ENCODE results near the gene HOXD1.

Gene HOXD1

DNA sequence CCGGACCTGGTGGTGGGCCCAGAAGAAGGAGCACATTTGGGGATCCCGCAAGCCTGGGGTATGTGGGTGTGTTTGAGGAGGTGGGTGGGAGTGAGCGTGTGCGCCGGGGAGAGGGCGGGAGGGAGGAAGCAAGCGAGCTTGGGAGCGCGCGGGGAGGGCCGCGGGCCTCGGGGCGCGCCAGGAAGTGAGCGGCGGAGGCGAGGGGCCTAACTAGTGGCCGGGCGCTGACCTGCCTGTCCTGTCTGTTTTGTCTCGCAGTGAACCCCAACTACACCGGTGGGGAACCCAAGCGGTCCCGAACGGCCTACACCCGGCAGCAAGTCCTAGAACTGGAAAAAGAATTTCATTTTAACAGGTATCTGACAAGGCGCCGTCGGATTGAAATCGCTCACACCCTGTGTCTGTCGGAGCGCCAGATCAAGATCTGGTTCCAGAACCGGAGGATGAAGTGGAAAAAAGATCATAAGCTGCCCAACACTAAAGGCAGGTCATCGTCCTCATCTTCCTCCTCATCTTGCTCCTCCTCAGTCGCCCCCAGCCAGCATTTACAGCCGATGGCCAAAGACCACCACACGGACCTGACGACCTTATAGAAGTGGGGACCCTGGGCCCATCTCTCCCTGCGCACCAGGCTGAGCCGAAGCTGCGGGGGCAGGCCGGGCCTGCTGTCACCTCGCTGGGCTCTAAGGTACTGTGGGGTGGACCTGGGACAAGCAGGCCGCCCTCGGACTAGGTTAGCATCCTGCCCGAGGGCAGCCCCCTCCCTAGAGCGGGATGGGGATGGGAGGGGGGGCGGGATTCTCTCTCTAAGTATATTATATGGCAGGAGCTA lies 35.9 kb upstream of the HOXD1 start:
- Histone ChIP-seq H3K4me1 (ENCODE audit: insufficient read depth, low read length, severe bottlenecking) (no peaks in the 10 kb centered on the region), H3K4me2 (ENCODE audit: low read length) (no peak overlapping the region), H4K20me1 (ENCODE audit: insufficient read depth, low read length) (no peaks in the 10 kb centered on the region), H3K9ac (ENCODE audit: low read length) (no peak overlapping the region), H3K27ac (ENCODE audit: low read depth, low read length, poor library complexity, severe bottlenecking) (no peak overlapping the region), H3K4me3 (ENCODE audit: low read depth, low read length, poor library complexity, severe bottlenecking) (no peak overlapping the region), H3K9me2 (ENCODE audit: low read depth, low read length) (no peaks in the 10 kb centered on the region), H3K9me3 (ENCODE audit: low read length) (no peaks in the 10 kb centered on the region), H3K79me2 (ENCODE audit: insufficient read depth, low read length) (no peaks in the 10 kb centered on the region), H2AFZ (ENCODE audit: low read length) (no peak overlapping the region), H3K36me3 (ENCODE audit: insufficient read depth, low read length) (no peaks in the 10 kb centered on the region), H3K27me3 (ENCODE audit: insufficient read depth, low read length) (no peaks in the 10 kb centered on the region), H3F3A (ENCODE audit: insufficient read depth, low read length) (no peaks in the 10 kb centered on the region)
- TF ChIP-seq, protein P1, sequence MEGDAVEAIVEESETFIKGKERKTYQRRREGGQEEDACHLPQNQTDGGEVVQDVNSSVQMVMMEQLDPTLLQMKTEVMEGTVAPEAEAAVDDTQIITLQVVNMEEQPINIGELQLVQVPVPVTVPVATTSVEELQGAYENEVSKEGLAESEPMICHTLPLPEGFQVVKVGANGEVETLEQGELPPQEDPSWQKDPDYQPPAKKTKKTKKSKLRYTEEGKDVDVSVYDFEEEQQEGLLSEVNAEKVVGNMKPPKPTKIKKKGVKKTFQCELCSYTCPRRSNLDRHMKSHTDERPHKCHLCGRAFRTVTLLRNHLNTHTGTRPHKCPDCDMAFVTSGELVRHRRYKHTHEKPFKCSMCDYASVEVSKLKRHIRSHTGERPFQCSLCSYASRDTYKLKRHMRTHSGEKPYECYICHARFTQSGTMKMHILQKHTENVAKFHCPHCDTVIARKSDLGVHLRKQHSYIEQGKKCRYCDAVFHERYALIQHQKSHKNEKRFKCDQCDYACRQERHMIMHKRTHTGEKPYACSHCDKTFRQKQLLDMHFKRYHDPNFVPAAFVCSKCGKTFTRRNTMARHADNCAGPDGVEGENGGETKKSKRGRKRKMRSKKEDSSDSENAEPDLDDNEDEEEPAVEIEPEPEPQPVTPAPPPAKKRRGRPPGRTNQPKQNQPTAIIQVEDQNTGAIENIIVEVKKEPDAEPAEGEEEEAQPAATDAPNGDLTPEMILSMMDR (IDR thresholded peaks at IDR 0.05; ENCODE audit: low read length) = no peak
- no peak for TF ChIP-seq EZH2 (IDR thresholded peaks at IDR 0.05; ENCODE audit: borderline replicate concordance, low read length)

DNA sequence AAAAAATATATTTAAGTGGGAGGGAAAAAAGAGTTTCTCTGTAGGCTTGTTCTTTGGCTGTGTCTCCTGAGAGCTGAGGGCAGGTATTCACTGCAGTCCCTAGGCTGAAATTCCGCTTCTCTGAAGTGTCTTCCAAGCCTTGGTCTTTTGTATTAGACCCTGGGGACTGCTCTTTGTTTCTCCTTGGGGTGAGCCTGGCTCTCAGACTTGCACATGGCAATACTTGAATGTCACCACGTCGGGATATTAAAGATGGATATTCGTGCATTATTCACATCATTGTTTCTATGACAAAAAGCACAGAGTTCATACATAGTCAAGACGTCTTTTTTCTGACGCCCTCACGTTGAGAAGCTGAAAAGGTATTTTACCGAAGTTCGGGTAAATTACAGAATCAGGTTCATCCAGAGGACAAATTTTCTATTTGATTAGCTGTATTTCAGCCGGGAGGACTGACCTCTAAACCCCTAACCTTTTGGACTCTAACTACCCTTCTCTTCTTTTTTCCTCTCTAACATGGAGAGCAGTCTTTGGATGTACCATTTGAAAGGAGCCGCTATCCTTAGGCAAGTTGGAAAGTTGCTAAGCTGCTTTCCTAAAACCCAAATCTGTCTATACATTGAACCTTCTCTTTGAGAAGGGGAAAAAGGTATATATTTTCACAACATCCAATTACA lies 33.8 kb upstream of the HOXD1 start:
- Histone ChIP-seq H3K4me3 (ENCODE audit: low read depth, low read length, poor library complexity, severe bottlenecking) (no peak overlapping the region), H3F3A (ENCODE audit: insufficient read depth, low read length) (no peaks in the 10 kb centered on the region), H2AFZ (ENCODE audit: low read length) (no peak overlapping the region), H3K4me1 (ENCODE audit: insufficient read depth, low read length, severe bottlenecking) (no peaks in the 10 kb centered on the region), H3K36me3 (ENCODE audit: insufficient read depth, low read length) (no peaks in the 10 kb centered on the region), H3K9ac (ENCODE audit: low read length) (no peak overlapping the region), H3K27me3 (ENCODE audit: insufficient read depth, low read length) (no peaks in the 10 kb centered on the region), H4K20me1 (ENCODE audit: insufficient read depth, low read length) (no peaks in the 10 kb centered on the region), H3K27ac (ENCODE audit: low read depth, low read length, poor library complexity, severe bottlenecking) (no peak overlapping the region), H3K9me3 (ENCODE audit: low read length) (no peaks in the 10 kb centered on the region), H3K4me2 (ENCODE audit: low read length) (no peak overlapping the region), H3K9me2 (ENCODE audit: low read depth, low read length) (no peaks in the 10 kb centered on the region), H3K79me2 (ENCODE audit: insufficient read depth, low read length) (no peaks in the 10 kb centered on the region)
- TF ChIP-seq, protein P1 (IDR thresholded peaks at IDR 0.05; ENCODE audit: low read length) = no peak

DNA sequence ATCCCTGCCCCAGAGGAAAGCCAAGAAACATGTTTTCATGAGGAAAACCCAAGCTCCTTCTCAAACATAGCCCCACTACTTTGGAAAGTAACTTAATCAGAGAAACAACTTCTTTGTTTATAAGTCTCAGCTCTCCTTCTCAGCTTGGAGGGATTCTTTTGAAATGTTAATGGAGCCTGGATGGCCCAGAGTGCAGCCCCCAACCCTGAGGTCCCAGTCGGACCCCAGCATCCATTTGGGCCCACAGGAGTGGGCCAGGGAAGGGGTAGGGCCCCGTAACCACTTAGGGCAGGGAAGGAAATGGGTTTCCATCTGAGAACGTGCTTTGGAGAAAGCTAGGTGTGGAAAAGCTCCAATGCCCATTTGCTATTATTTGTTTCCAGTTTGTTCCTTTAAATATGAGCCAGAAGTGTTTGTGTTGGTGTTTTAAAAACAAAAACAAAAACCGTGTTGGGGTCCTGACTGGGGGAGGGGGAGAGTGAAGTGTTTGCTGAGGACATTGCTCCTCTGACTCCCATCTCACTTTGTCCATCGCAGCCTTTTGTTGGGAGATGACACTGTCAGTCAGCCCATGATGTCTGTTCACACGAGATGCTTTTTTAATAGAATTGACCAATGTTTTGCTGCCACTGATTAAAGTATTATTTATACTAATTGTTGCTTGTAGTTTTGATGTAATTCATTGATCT lies 33.0 kb upstream of the HOXD1 start:
- Histone ChIP-seq H3K27ac (ENCODE audit: low read depth, low read length, poor library complexity, severe bottlenecking) (no peak overlapping the region), H3K9ac (ENCODE audit: low read length) (no peak overlapping the region), H3F3A (ENCODE audit: insufficient read depth, low read length) (no peaks in the 10 kb centered on the region), H3K4me3 (ENCODE audit: low read depth, low read length, poor library complexity, severe bottlenecking) (no peak overlapping the region), H3K9me3 (ENCODE audit: low read length) (no peaks in the 10 kb centered on the region), H2AFZ (ENCODE audit: low read length) (no peak overlapping the region), H3K9me2 (ENCODE audit: low read depth, low read length) (no peaks in the 10 kb centered on the region), H4K20me1 (ENCODE audit: insufficient read depth, low read length) (no peaks in the 10 kb centered on the region), H3K36me3 (ENCODE audit: insufficient read depth, low read length) (no peaks in the 10 kb centered on the region), H3K4me2 (ENCODE audit: low read length) (no peak overlapping the region), H3K27me3 (ENCODE audit: insufficient read depth, low read length) (no peaks in the 10 kb centered on the region), H3K79me2 (ENCODE audit: insufficient read depth, low read length) (no peaks in the 10 kb centered on the region), H3K4me1 (ENCODE audit: insufficient read depth, low read length, severe bottlenecking) (no peaks in the 10 kb centered on the region)
- TF ChIP-seq, protein P1 (IDR thresholded peaks at IDR 0.05; ENCODE audit: low read length) = no peak
- TF ChIP-seq EZH2 (IDR thresholded peaks at IDR 0.05; ENCODE audit: borderline replicate concordance, low read length) = no peak
